GM18498 (cell line): Measurements from ENCODE around the gene NPLOC4.

ENCODE experiments used
- ATAC-seq: cut with Tn5 transposase; IDR thresholded peaks from one replicate; pipeline ENCODE4 v1.9.1; 2021; ENCODE audit warnings: mild to moderate bottlenecking, moderate library complexity; ENCODE audit not compliant: unreplicated experiment

NPLOC4 gene

GRCh38 chr17:81509972-81510784 is 126.7 kb downstream of the NPLOC4 start:
- ATAC-seq, result no peak

GRCh38 chr17:81509207-81509971 is 127.5 kb downstream of the NPLOC4 start:
- no peak for ATAC-seq

- no peak for ATAC-seq
Measured at GRCh38 chr17:81508639-81509206, 128.2 kb downstream of the NPLOC4 start.
